HG02870 (cell line): ENCODE measurements around the gene CARD14.

Experiments used
- ATAC-seq: cut with Tn5 transposase; IDR thresholded peaks from one replicate; pipeline ENCODE4 v1.9.1; 2021; ENCODE audit warnings: mild to moderate bottlenecking, moderate library complexity; ENCODE audit not compliant: unreplicated experiment

Gene CARD14

GRCh38 chr17:80208050-80208449 lies 38.2 kb downstream of the CARD14 start:
- no peak for ATAC-seq

- ATAC-seq: no peak
These were observed 39.9 kb downstream of the CARD14 start for GRCh38 chr17:80209765-80210164.

GRCh38 chr17:80210348-80211108 lies 40.7 kb downstream of the CARD14 start:
- ATAC-seq: no peak

- no peak for ATAC-seq
These were observed 42.3 kb downstream of the CARD14 start for GRCh38 chr17:80212109-80212508.

- no peak for ATAC-seq
These were observed 42.7 kb downstream of the CARD14 start for GRCh38 chr17:80212511-80212910.

- no peak for ATAC-seq
These were observed 43.3 kb downstream of the CARD14 start for GRCh38 chr17:80212962-80213642.

- ATAC-seq: no peak
These were observed 43.8 kb downstream of the CARD14 start for GRCh38 chr17:80213643-80213975.

- no peak for ATAC-seq
These were observed 44.4 kb downstream of the CARD14 start for GRCh38 chr17:80214012-80214877.

GRCh38 chr17:80214878-80215210 lies 45.0 kb downstream of the CARD14 start:
- ATAC-seq: no peak

- ATAC-seq: no peak
These were observed 46.9 kb downstream of the CARD14 start for GRCh38 chr17:80216473-80217456.

- ATAC-seq: no peak
These were observed 48.0 kb downstream of the CARD14 start for GRCh38 chr17:80217703-80218362.

- no peak for ATAC-seq
These were observed 48.6 kb downstream of the CARD14 start for GRCh38 chr17:80218391-80218790.

GRCh38 chr17:80219013-80219762 lies 49.4 kb downstream of the CARD14 start:
- peak; percentile 63 for ATAC-seq

- ATAC-seq: peak; percentile 17
These were observed 49.9 kb downstream of the CARD14 start for GRCh38 chr17:80219763-80220053.

GRCh38 chr17:80220054-80220735 lies 50.4 kb downstream of the CARD14 start, which contains the start of the genes SGSH and SLC26A11:
Gene SGSH (minus strand): TSS chr17:80220333. CDS start chr17:80220313, 20 bp downstream.
Gene SLC26A11 (plus strand): TSS chr17:80220427. CDS start chr17:80221561, 1,134 bp downstream.
- ATAC-seq: peak; percentile 31

- no peak for ATAC-seq
These were observed 50.9 kb downstream of the CARD14 start for GRCh38 chr17:80220736-80221215.

- ATAC-seq: no peak
These were observed 51.7 kb downstream of the CARD14 start for GRCh38 chr17:80221351-80222105.
